ENCODE measurements around the gene SYNJ2.
A peak's percentile ranks its signal among the peaks of the same experiment; 100 is the strongest.

GRCh38 chr6:158131926-158132325 lies 150.3 kb downstream of the SYNJ2 start:
- TF ChIP-seq, protein P1, sequence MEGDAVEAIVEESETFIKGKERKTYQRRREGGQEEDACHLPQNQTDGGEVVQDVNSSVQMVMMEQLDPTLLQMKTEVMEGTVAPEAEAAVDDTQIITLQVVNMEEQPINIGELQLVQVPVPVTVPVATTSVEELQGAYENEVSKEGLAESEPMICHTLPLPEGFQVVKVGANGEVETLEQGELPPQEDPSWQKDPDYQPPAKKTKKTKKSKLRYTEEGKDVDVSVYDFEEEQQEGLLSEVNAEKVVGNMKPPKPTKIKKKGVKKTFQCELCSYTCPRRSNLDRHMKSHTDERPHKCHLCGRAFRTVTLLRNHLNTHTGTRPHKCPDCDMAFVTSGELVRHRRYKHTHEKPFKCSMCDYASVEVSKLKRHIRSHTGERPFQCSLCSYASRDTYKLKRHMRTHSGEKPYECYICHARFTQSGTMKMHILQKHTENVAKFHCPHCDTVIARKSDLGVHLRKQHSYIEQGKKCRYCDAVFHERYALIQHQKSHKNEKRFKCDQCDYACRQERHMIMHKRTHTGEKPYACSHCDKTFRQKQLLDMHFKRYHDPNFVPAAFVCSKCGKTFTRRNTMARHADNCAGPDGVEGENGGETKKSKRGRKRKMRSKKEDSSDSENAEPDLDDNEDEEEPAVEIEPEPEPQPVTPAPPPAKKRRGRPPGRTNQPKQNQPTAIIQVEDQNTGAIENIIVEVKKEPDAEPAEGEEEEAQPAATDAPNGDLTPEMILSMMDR (IDR thresholded peaks at IDR 0.05): peak; percentile 70
- no peak for TF ChIP-seq TCF7L2 (IDR thresholded peaks at IDR 0.05; ENCODE audit: low read depth, low read length)
- TF ChIP-seq POLR2AphosphoS5 (IDR thresholded peaks at IDR 0.05; ENCODE audit: low read depth, low read length): no peak
